B cell (primary cell): Measurements from ENCODE around the gene ELMO1.

Experiments
- EZH2 ChIP-seq: IDR thresholded peaks from 2 replicates; pipeline ENCODE4 v1.6.1; 2012; ENCODE audit warnings: borderline replicate concordance, low read depth, mild to moderate bottlenecking, moderate library complexity, low read length; ENCODE audit not compliant: insufficient read depth, poor library complexity, severe bottlenecking
- TF ChIP-seq, protein P1 (sequence below): fragments of 200-600 bp; IDR thresholded peaks from one replicate; pipeline ENCODE4 v1.8.0; 2022; ENCODE audit warnings: antibody characterized with exemption, mild to moderate bottlenecking

GRCh38 chr7:36971515-36972139 lies 477.0 kb downstream of the ELMO1 start:
- TF ChIP-seq, protein P1, sequence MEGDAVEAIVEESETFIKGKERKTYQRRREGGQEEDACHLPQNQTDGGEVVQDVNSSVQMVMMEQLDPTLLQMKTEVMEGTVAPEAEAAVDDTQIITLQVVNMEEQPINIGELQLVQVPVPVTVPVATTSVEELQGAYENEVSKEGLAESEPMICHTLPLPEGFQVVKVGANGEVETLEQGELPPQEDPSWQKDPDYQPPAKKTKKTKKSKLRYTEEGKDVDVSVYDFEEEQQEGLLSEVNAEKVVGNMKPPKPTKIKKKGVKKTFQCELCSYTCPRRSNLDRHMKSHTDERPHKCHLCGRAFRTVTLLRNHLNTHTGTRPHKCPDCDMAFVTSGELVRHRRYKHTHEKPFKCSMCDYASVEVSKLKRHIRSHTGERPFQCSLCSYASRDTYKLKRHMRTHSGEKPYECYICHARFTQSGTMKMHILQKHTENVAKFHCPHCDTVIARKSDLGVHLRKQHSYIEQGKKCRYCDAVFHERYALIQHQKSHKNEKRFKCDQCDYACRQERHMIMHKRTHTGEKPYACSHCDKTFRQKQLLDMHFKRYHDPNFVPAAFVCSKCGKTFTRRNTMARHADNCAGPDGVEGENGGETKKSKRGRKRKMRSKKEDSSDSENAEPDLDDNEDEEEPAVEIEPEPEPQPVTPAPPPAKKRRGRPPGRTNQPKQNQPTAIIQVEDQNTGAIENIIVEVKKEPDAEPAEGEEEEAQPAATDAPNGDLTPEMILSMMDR, result no peak
- TF ChIP-seq EZH2, result no peak
